ENCODE results near the gene VAV2.
"Not testable (repeated sequence)": the region's sequence is repeated elsewhere in the genome, so short reads cannot be mapped to it uniquely, and the experiment has no call there.

Gene VAV2

GRCh38 chr9:133760713-133761290 lies 231.3 kb downstream of the VAV2 start:
- FAIRE-seq, result no peak

GRCh38 chr9:133759946-133760345 lies 232.2 kb downstream of the VAV2 start:
- no peak for FAIRE-seq

- no peak for FAIRE-seq
These were observed 232.8 kb downstream of the VAV2 start for GRCh38 chr9:133759146-133759900.

DNA sequence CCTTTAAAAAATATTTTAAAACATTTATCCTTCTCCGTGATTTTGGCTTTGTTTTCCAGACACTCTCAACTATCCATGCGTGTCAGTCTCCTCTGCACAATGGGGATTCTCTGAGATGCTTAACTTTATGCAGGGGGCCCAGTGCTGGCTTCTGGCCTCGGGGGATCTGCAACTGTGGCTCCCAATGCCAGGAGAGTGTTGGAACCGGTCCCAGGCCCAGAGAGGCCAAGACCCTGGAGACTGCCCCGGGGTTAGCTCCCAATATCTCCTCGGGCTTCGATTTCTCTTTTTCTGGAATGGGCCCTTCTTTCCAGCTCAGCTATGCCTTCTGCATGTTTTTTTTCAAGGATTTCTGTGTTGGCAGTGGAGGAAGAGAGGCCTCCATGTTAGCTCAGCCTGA lies 233.9 kb downstream of the VAV2 start:
- no peak for FAIRE-seq

DNA sequence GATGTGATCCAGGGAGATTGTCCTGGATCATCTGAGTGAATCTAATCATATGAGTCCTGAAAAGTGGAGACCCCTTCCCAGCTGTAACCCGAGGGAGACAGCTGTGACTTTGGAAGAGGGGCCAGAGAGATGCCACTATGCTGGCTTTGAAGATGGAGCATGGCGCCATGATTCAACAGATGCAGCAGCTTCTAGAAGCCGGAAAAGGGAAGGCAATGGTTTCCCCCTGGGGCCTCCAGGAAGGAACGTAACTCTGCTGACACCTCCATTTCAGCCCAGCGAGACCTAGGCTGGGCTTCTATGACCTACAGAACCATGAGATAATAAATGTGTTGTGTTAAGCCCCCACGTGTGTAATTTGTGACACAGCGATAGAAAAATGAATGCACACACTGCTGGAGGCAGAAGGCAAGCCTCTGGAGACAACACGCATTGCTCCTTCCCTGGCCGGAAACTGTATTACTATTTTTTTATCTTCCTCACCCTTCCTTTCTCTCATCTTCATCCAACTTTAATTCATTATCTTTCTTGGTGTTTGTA lies 237.4 kb downstream of the VAV2 start:
- no peak for FAIRE-seq

DNA sequence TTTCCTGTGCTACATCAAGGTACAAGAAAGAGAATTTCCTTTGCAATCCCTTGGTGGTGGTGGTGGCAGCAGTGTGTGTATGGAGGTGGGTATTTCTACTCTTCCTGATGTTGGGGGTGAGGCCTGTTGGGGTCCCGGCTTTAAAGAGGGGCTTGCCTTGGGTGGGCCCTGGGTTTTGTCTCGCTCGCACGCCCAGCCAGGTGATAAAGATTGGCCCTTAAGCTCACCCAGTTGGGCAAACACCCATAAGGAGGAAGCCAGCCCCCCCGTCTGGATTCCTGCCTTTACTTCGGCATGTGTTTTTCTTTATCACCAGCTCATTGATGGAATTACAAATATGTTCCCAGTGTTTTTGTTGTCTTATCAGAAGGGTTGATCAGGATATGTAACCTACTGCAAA lies 237.9 kb downstream of the VAV2 start:
- FAIRE-seq, result no peak

DNA sequence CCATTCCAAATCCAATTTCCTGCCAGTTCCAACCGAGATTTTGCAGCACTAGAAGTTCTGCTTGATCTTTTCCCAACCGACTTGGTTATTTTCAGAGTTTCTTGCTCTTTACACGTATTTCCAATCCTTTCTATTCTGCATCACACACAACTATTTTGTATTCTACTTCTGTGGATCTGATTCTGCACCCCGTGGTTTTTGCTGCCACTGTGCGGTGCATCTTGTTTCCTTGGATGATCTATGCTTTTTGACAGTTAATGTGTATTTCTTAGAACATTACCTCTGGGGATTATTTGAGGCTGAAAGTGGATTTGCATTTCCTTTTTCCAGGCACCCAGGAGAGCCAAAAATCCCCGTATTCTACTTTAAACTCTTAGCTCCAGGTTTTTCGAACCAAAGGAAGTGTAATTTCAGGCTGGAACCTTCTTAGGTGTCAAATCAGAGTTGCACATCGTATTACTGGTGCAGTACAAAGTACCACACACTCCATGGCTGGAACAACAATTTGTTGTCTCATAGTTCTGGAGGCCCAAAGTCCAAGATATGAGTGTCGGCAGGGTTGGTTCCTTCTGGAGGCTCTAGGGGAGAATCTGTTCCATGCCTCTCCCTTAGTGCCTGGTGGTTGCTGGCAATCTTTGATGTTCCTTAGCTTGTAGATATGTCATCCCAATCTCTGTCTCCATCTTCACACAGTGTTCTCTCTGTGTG lies 239.2 kb downstream of the VAV2 start:
- no peak for FAIRE-seq

GRCh38 chr9:133750982-133751649 lies 241.0 kb downstream of the VAV2 start:
- no peak for FAIRE-seq

- no peak for FAIRE-seq
These were observed 244.8 kb downstream of the VAV2 start for GRCh38 chr9:133747309-133747708.

GRCh38 chr9:133744528-133744927 lies 247.6 kb downstream of the VAV2 start:
- FAIRE-seq, result not testable (repeated sequence)

- no peak for FAIRE-seq
These were observed 249.2 kb downstream of the VAV2 start for GRCh38 chr9:133742849-133743444.

DNA sequence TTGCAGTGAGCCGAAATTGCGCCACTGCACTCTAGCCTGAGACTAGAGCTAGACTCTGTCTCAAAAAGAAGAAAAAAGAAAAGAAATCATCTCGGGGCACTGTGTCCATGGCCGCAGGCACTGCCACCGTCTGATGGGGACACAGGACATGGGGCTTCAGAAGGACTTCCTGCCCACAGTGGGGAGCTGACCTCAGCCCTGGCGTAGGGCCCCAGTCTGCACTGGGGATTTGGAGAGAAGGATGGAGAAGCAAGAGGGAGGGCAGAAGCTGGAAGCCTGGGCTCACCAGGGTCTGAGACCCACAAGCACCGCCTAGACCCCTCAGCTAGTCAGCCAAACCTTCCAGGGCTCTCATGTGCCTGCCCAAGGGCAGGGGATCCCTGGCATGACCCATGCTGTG lies 249.9 kb downstream of the VAV2 start:
- FAIRE-seq, result no peak

GRCh38 chr9:133741716-133742115 lies 250.4 kb downstream of the VAV2 start:
- no peak for FAIRE-seq

- no peak for FAIRE-seq
These were observed 251.2 kb downstream of the VAV2 start for GRCh38 chr9:133740911-133741310.

DNA sequence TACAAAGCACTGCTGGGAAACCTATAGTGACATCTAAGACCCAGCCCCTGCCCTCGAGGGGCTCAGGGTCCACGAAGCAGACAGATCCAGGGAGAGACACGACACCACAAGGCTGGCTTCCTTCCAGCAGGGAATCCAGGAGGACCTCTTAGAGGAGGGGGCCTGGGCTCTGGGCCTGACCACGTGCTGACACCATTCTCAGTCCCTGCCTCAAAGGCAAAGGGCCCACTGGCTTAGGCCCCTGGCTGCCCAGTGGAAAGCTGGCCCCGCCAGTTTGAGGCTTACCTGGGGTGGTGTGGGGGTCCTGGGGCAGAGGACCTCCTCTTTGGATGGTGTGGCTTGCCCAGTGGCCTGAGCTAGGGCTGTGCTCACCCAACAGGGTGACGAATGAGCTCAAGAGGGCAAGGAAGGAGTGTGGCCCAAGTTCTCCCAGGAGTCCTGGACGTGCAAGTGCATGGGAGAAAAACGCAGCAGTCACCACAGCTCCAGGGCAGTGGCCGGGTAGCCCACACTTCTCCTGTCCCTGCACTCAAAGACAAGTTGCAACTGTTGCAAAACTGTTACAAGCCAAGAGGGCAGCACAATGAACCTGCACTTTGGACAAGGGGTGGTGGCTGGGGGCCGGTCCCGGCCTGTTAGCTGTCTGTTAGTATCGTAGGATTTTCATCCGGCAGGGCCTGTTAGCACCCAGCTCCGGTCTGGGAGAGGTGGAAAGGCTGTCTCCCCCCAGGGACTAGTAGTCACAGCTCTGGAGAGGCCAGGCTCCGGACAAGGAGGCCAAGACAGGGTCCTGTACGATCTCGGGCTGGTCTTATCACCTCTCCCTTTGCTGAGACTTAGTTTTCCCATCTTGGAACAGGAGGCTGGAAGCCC lies 252.5 kb downstream of the VAV2 start:
- no peak for FAIRE-seq

- no peak for FAIRE-seq
These were observed 253.4 kb downstream of the VAV2 start for GRCh38 chr9:133738640-133739225.

GRCh38 chr9:133737774-133738639 lies 254.1 kb downstream of the VAV2 start, which contains the start of gene SARDH:
TSS of gene SARDH (minus strand) at chr9:133738352. CDS start at chr9:133734173, 4,179 bp downstream.
- no peak for FAIRE-seq

DNA sequence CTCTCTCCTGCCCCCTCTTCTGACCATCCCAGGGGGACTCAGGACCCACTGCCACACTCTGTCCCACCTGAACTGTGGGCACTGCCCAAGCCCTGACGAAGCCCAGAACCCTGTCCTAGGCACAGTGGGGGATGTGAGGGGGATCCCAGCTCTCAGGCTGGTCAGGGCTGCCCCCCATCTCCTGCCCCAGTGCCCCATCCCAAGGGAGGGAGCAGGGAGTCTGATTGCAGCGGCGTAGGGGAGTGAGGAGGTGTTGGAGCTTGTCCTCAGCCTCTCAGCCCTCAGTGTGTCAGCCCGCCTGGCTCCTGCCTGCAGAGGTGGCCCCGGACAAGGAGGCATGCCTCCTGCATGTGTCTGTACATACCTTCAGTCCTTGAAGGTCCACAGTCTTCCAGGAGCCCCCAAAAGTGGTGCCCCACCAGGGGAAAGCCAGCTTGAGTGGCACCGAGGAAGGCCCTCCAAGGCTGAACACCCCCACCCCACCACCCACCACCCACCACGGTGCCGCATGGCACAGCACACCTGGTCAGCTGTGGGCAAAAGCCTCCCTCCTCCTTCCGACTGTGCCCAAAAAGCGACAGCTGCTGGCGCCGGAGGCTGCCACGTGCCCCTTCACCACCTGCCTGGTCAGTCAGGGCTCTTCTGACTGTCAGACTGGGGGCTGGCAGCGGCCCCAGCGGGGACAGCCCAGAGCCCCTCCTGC lies 254.9 kb downstream of the VAV2 start:
- FAIRE-seq, result no peak

DNA sequence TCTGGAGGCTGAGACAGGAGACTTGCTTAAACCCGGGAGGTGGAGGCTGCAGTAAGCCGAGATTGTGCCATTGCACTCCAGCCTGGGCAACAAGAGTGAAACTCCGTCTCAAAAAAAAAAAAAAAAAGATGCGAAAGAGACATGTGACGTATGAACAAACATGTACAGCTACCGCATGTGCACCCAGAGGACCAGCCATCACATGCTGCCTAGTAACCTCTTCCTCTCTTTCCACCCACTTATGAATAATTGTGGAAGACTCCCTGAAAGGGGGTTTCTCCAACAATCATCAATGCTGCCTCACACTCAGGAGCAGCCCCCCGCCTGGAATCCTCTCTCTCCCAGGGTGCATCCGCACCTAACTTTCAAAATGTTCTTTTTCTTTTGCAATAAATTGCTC lies 256.2 kb downstream of the VAV2 start:
- FAIRE-seq, result no peak

DNA sequence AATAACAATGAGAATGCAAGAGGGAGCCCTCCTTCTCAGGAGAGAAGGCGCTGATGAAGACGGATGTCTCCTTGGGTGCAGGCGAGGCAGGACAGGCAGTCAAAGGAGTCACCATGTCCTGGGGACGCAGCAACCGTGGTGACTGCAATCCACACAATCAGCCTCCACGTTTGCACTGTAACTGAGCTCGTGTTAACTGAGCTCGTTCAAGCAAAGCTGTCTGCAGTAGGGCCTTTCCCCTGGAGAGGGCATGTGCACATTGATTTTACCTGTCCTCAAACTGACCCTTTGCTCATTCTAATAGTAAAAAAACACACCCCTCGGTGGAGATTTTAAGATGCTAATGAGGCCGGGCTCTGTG lies 256.7 kb downstream of the VAV2 start:
- FAIRE-seq, result no peak
